ENCODE results near the gene GH2. TPM values are rescaled to one million over a fixed set of nuclear protein-coding genes. Genes with fewer than 3 reads are reported as not detected.
"Not testable (repeated sequence)": the region's sequence is repeated elsewhere in the genome, so short reads cannot be mapped to it uniquely, and the experiment has no call there.

Gene GH2
- total and polyA plus RNA-seq, 2 donors from 2014 or later = not detected

- DNase-seq; intact Hi-C loops (cut with DNase I); H3K4me3 ChIP-seq (ENCODE audit: low read length in 3 of 3); H3K4me1 ChIP-seq (ENCODE audit: control insufficient read depth in 2 of 3, insufficient read depth in 2 of 3, low read depth in 1 of 3, low read length in 3 of 3); H3K9ac ChIP-seq (ENCODE audit: low read length in 3 of 3); H3K9me3 ChIP-seq (ENCODE audit: control insufficient read depth in 2 of 3, insufficient read depth in 1 of 3, low read length in 3 of 3); H3K36me3 ChIP-seq (ENCODE audit: control insufficient read depth in 2 of 3, insufficient read depth in 3 of 3, low read length in 3 of 3); H3K27me3 ChIP-seq (ENCODE audit: control insufficient read depth, insufficient read depth, low read length); H3K27ac ChIP-seq (ENCODE audit: low read depth in 2 of 2, low read length in 2 of 2); FAIRE-seq: not testable (repeated sequence)
These were observed 17.4 kb upstream of the GH2 start for GRCh38 chr17:63898899-63899798.

GRCh38 chr17:63896524-63897354 is 15.0 kb upstream of the GH2 start, which contains the start of gene CSH1:
Gene CSH1, minus strand, starts transcription at chr17:63896574. Its CDS starts 63 bp downstream, at chr17:63896511.
- H3K36me3 ChIP-seq (ENCODE audit: control insufficient read depth in 2 of 3, insufficient read depth in 3 of 3, low read length in 3 of 3); DNase-seq; H3K4me1 ChIP-seq (ENCODE audit: control insufficient read depth in 2 of 3, insufficient read depth in 2 of 3, low read depth in 1 of 3, low read length in 3 of 3); H3K27ac ChIP-seq (ENCODE audit: low read depth in 2 of 2, low read length in 2 of 2); H3K9me3 ChIP-seq (ENCODE audit: control insufficient read depth in 2 of 3, insufficient read depth in 1 of 3, low read length in 3 of 3); H3K27me3 ChIP-seq (ENCODE audit: control insufficient read depth, insufficient read depth, low read length); FAIRE-seq; H3K4me3 ChIP-seq (ENCODE audit: low read length in 3 of 3); intact Hi-C loops (cut with DNase I); H3K9ac ChIP-seq (ENCODE audit: low read length in 3 of 3): not testable (repeated sequence)

GRCh38 chr17:63894821-63895220 is 13.1 kb upstream of the GH2 start:
- H3K9ac ChIP-seq (ENCODE audit: low read length in 3 of 3); H3K36me3 ChIP-seq (ENCODE audit: control insufficient read depth in 2 of 3, insufficient read depth in 3 of 3, low read length in 3 of 3); H3K9me3 ChIP-seq (ENCODE audit: control insufficient read depth in 2 of 3, insufficient read depth in 1 of 3, low read length in 3 of 3); intact Hi-C loops (cut with DNase I); H3K4me3 ChIP-seq (ENCODE audit: low read length in 3 of 3); H3K27ac ChIP-seq (ENCODE audit: low read depth in 2 of 2, low read length in 2 of 2); H3K27me3 ChIP-seq (ENCODE audit: control insufficient read depth, insufficient read depth, low read length); DNase-seq; H3K4me1 ChIP-seq (ENCODE audit: control insufficient read depth in 2 of 3, insufficient read depth in 2 of 3, low read depth in 1 of 3, low read length in 3 of 3); FAIRE-seq: not testable (repeated sequence)

- H3K9ac ChIP-seq (ENCODE audit: low read length in 3 of 3); H3K36me3 ChIP-seq (ENCODE audit: control insufficient read depth in 2 of 3, insufficient read depth in 3 of 3, low read length in 3 of 3); DNase-seq; FAIRE-seq; H3K4me3 ChIP-seq (ENCODE audit: low read length in 3 of 3); H3K27ac ChIP-seq (ENCODE audit: low read depth in 2 of 2, low read length in 2 of 2); H3K27me3 ChIP-seq (ENCODE audit: control insufficient read depth, insufficient read depth, low read length); H3K4me1 ChIP-seq (ENCODE audit: control insufficient read depth in 2 of 3, insufficient read depth in 2 of 3, low read depth in 1 of 3, low read length in 3 of 3); intact Hi-C loops (cut with DNase I); H3K9me3 ChIP-seq (ENCODE audit: control insufficient read depth in 2 of 3, insufficient read depth in 1 of 3, low read length in 3 of 3): not testable (repeated sequence)
These were observed 12.3 kb upstream of the GH2 start for GRCh38 chr17:63894021-63894420.

GRCh38 chr17:63892316-63893037 is 10.7 kb upstream of the GH2 start:
- H3K27ac ChIP-seq (ENCODE audit: low read depth in 2 of 2, low read length in 2 of 2); H3K36me3 ChIP-seq (ENCODE audit: control insufficient read depth in 2 of 3, insufficient read depth in 3 of 3, low read length in 3 of 3); FAIRE-seq; H3K4me1 ChIP-seq (ENCODE audit: control insufficient read depth in 2 of 3, insufficient read depth in 2 of 3, low read depth in 1 of 3, low read length in 3 of 3); H3K27me3 ChIP-seq (ENCODE audit: control insufficient read depth, insufficient read depth, low read length); H3K4me3 ChIP-seq (ENCODE audit: low read length in 3 of 3); H3K9ac ChIP-seq (ENCODE audit: low read length in 3 of 3); intact Hi-C loops (cut with DNase I); DNase-seq; H3K9me3 ChIP-seq (ENCODE audit: control insufficient read depth in 2 of 3, insufficient read depth in 1 of 3, low read length in 3 of 3): not testable (repeated sequence)
